Measurements from ENCODE around the gene TEPSIN.

Gene TEPSIN

GRCh38 chr17:81257533-81257932, 18.7 kb upstream of the TEPSIN start:
- TF ChIP-seq EZH2phosphoT487 (conservative IDR thresholded peaks at IDR 0.05; ENCODE audit: low read length) (no peak), CTCF (IDR thresholded peaks at IDR 0.05; ENCODE audit: insufficient read depth, low read length, poor library complexity, severe bottlenecking) (no peak)
- Histone ChIP-seq H3K27ac (ENCODE audit: low read depth, low read length) (no peak overlapping the region), H3K36me3 (ENCODE audit: low read length) (no peaks in the 10 kb centered on the region), H3K27me3 (ENCODE audit: low read length) (no peaks in the 10 kb centered on the region), H4K20me1 (ENCODE audit: low read depth, low read length) (no peaks in the 10 kb centered on the region), H3K9me3 (ENCODE audit: insufficient read depth, low read length) (no peaks in the 10 kb centered on the region), H3K4me2 (ENCODE audit: low read depth, low read length, poor library complexity, severe bottlenecking) (no peak overlapping the region), H3K4me3 (ENCODE audit: insufficient read depth, low read length, poor library complexity, severe bottlenecking) (no peak overlapping the region), H3K9ac (ENCODE audit: low read length) (no peak overlapping the region), H3K9me2 (replicated peaks; ENCODE audit: insufficient read depth, low read length) (no peaks in the 10 kb centered on the region), H3K79me2 (ENCODE audit: insufficient read depth, low read length) (no peaks in the 10 kb centered on the region), H3F3A (ENCODE audit: insufficient read depth) (no peaks in the 10 kb centered on the region), H2AFZ (ENCODE audit: low read depth, low read length, severe bottlenecking) (no peak overlapping the region)

DNA sequence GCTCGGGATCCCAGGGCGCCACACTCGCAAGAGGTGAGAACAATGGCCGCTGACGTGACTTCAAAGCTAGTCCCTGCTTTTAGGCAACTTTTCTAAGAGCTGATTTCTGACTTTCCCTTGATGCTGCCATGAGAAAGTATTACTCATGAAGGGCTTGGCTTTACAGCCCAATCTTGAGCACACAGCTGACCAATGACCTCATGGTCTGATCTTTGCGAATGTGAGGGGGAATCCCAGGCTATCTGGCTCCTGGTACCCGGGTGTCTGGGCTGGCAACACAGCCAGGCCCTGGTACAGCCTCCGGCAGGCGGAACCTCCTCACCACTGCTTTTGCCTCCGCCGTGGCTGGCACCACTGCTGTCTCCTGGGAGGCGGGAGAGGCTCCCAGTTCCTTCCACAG, 17.8 kb upstream of the TEPSIN start:
- Histone ChIP-seq H3K9me2 (replicated peaks; ENCODE audit: insufficient read depth, low read length) (no peaks in the 10 kb centered on the region), H4K20me1 (ENCODE audit: low read depth, low read length) (no peaks in the 10 kb centered on the region), H3K9me3 (ENCODE audit: insufficient read depth, low read length) (no peaks in the 10 kb centered on the region), H3K9ac (ENCODE audit: low read length) (no peak overlapping the region), H3K79me2 (ENCODE audit: insufficient read depth, low read length) (no peaks in the 10 kb centered on the region), H3K27me3 (ENCODE audit: low read length) (no peaks in the 10 kb centered on the region), H2AFZ (ENCODE audit: low read depth, low read length, severe bottlenecking) (no peak overlapping the region), H3F3A (ENCODE audit: insufficient read depth) (no peaks in the 10 kb centered on the region), H3K4me3 (ENCODE audit: insufficient read depth, low read length, poor library complexity, severe bottlenecking) (no peak overlapping the region), H3K27ac (ENCODE audit: low read depth, low read length) (no peak overlapping the region), H3K4me2 (ENCODE audit: low read depth, low read length, poor library complexity, severe bottlenecking) (no peak overlapping the region), H3K36me3 (ENCODE audit: low read length) (no peaks in the 10 kb centered on the region)
- no peak for TF ChIP-seq CTCF (IDR thresholded peaks at IDR 0.05; ENCODE audit: insufficient read depth, low read length, poor library complexity, severe bottlenecking)
- no peak for TF ChIP-seq EZH2phosphoT487 (conservative IDR thresholded peaks at IDR 0.05; ENCODE audit: low read length)

DNA sequence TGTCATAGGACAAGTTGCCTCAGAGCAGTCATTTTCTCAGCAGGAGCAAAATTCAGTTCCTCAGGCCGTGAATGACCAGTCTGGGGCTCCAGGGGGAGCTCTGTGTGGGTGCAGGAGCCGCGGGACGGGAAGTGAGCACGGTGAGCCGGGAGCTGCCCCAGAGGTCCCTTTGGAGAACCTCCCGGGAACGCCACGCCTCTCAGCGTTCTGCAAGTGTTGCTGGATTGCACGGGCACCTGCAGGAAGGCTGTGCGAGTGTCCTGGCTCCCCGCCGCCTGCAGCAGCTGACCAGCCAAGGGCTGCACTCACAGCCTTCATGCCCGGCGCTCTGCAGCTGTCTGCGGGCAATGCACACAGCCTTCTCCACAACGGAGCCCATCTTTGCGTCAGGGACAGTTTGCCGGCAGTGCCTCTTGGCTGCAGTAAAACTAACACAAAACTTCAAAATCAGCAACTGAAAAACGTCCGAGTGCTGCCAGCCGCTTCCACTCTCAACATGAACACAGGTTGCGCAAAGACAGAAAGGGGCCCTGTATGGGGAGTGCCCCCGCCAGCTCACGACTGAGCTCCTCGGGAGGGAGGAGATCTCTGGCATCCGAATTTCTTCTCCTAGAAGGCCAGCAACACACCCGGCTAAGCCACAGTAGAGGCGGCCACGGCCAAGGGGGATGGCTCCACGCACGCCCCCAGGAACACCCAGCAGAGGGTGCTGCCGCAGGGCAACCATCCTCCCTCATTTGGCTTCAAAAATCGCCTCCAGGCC, 16.3 kb upstream of the TEPSIN start:
- TF ChIP-seq EZH2phosphoT487 (conservative IDR thresholded peaks at IDR 0.05; ENCODE audit: low read length) = no peak
- TF ChIP-seq CTCF (IDR thresholded peaks at IDR 0.05; ENCODE audit: insufficient read depth, low read length, poor library complexity, severe bottlenecking) = no peak
- Histone ChIP-seq H3K9ac (ENCODE audit: low read length) (no peak overlapping the region), H3K4me3 (ENCODE audit: insufficient read depth, low read length, poor library complexity, severe bottlenecking) (no peak overlapping the region), H3K9me2 (replicated peaks; ENCODE audit: insufficient read depth, low read length) (no peaks in the 10 kb centered on the region), H3K27me3 (ENCODE audit: low read length) (no peaks in the 10 kb centered on the region), H4K20me1 (ENCODE audit: low read depth, low read length) (no peaks in the 10 kb centered on the region), H3K79me2 (ENCODE audit: insufficient read depth, low read length) (no peaks in the 10 kb centered on the region), H3K9me3 (ENCODE audit: insufficient read depth, low read length) (no peaks in the 10 kb centered on the region), H3K27ac (ENCODE audit: low read depth, low read length) (no peak overlapping the region), H2AFZ (ENCODE audit: low read depth, low read length, severe bottlenecking) (no peak overlapping the region), H3K36me3 (ENCODE audit: low read length) (no peaks in the 10 kb centered on the region), H3K4me2 (ENCODE audit: low read depth, low read length, poor library complexity, severe bottlenecking) (no peak overlapping the region), H3F3A (ENCODE audit: insufficient read depth) (no peaks in the 10 kb centered on the region)
